Breast epithelium (tissue), 4 donors: ENCODE measurements around the gene HBE1. TPM values are rescaled to one million over a fixed set of nuclear protein-coding genes. Genes with fewer than 3 reads are reported as not detected.

Experiments
- DNase-seq, 2 donors: peaks; one replicate each; pipeline ENCODE4 v3.0.0-alpha.2; 2019; ENCODE audit warnings: low spot score in 2 of 2
- H3K27ac ChIP-seq, 2 donors: fragments of 200-600 bp; sonication (generic) in 1 of 2; one replicate each; pipeline ENCODE4 v1.5.1; 2016 to 2019; ENCODE audit warnings: mild to moderate bottlenecking in 1 of 2
- H3K27me3 ChIP-seq, 2 donors: fragments of 200-600 bp; sonication (generic) in 1 of 2; one replicate each; pipeline versions ENCODE4 v1.5.1 to v1.6.0; 2017 to 2019; ENCODE audit warnings: control low read depth in 1 of 2, mild to moderate bottlenecking in 1 of 2
- H3K36me3 ChIP-seq: fragments of 200-600 bp; one replicate; pipeline ENCODE4 v1.5.1; 2019
- H3K4me1 ChIP-seq, 2 donors: fragments of 200-600 bp; sonication (generic); one replicate each; pipeline ENCODE4 v1.5.1; 2016 to 2019; ENCODE audit warnings: control low read depth in 1 of 2
- H3K4me3 ChIP-seq, 3 donors: fragments of 200-600 bp; sonication (generic); 1 replicate in 2 of 3; 2 replicates in 1 of 3; pipeline ENCODE4 v1.5.1; 2016 to 2019; ENCODE audit warnings: mild to moderate bottlenecking in 3 of 3, moderate library complexity in 2 of 3
- H3K9me3 ChIP-seq, 2 donors: fragments of 200-600 bp; sonication (generic) in 1 of 2; one replicate each; pipeline ENCODE4 v1.5.1; 2016 to 2019; ENCODE audit warnings: control low read depth in 1 of 2
- CTCF ChIP-seq, 3 donors: fragments of 450-650 bp; IDR thresholded peaks; one replicate each; pipeline ENCODE4 v1.5.1; 2016 to 2017; ENCODE audit warnings: antibody characterized with exemption in 3 of 3, mild to moderate bottlenecking in 3 of 3, moderate library complexity in 3 of 3
- POLR2A ChIP-seq: fragments of 450-650 bp; IDR thresholded peaks from one replicate; pipeline ENCODE4 v1.6.1; 2016; ENCODE audit warnings: antibody characterized with exemption, mild to moderate bottlenecking, moderate library complexity
- POLR2AphosphoS5 ChIP-seq, 3 donors: sonication (generic); formaldehyde crosslinking; IDR thresholded peaks; one replicate each; pipeline ENCODE4 v1.6.1; 2017; ENCODE audit warnings: antibody characterized with exemption in 3 of 3
- intact Hi-C: fragments of 100-400 bp; cut with DNase I; formaldehyde crosslinking; loops from one replicate; pipeline ENCODE4 v1.15.1; 2023; ENCODE audit warnings: low total_unique reads
- total RNA-seq, 3 donors: library from RNA; depleted of rRNA; stranded (reverse); fragments of >200 nt; gene quantifications; one replicate each; pipeline ENCODE4 v1.1.0, GENCODE V29; 2016

Gene HBE1
- total RNA-seq, 3 donors from 2014 or later: not detected

- Histone ChIP-seq H3K4me1 (no peaks in the 10 kb centered on the region), H3K4me3 (no peak overlapping the region), H3K36me3 (no peaks in the 10 kb centered on the region), H3K9me3 (no peaks in the 10 kb centered on the region), H3K27ac (no peak overlapping the region), H3K27me3 (no peaks in the 10 kb centered on the region)
- intact Hi-C loops: no loop called here
- DNase-seq: no peak
- no peak for TF ChIP-seq POLR2AphosphoS5 (IDR thresholded peaks at IDR 0.05)
- no peak for TF ChIP-seq CTCF (IDR thresholded peaks at IDR 0.05)
- TF ChIP-seq POLR2A: no peak
These were observed 16.1 kb upstream of the HBE1 start for GRCh38 chr11:5285703-5286340.

DNA sequence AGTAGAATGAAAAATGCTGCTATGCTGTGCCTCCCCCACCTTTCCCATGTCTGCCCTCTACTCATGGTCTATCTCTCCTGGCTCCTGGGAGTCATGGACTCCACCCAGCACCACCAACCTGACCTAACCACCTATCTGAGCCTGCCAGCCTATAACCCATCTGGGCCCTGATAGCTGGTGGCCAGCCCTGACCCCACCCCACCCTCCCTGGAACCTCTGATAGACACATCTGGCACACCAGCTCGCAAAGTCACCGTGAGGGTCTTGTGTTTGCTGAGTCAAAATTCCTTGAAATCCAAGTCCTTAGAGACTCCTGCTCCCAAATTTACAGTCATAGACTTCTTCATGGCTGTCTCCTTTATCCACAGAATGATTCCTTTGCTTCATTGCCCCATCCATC lies 14.9 kb upstream of the HBE1 start:
- Histone ChIP-seq H3K9me3 (no peaks in the 10 kb centered on the region), H3K27ac (no peak overlapping the region), H3K36me3 (no peaks in the 10 kb centered on the region), H3K4me3 (no peak overlapping the region), H3K27me3 (no peaks in the 10 kb centered on the region), H3K4me1 (no peaks in the 10 kb centered on the region)
- no peak for DNase-seq
- no peak for TF ChIP-seq POLR2AphosphoS5 (IDR thresholded peaks at IDR 0.05)
- TF ChIP-seq POLR2A: no peak
- no peak for TF ChIP-seq CTCF (IDR thresholded peaks at IDR 0.05)
- intact Hi-C loops: no loop called here

GRCh38 chr11:5283882-5284281 lies 14.1 kb upstream of the HBE1 start:
- no peaks in the 10 kb centered on the region for H3K9me3 ChIP-seq
- TF ChIP-seq POLR2A (no peak), POLR2AphosphoS5 (IDR thresholded peaks at IDR 0.05) (no peak), CTCF (IDR thresholded peaks at IDR 0.05) (no peak)
- DNase-seq: no peak
- H3K4me3 ChIP-seq: no peak overlapping the region
- no peaks in the 10 kb centered on the region for H3K4me1 ChIP-seq
- H3K27me3 ChIP-seq: no peaks in the 10 kb centered on the region
- H3K36me3 ChIP-seq: no peaks in the 10 kb centered on the region
- intact Hi-C loops: no loop called here
- no peak overlapping the region for H3K27ac ChIP-seq

DNA sequence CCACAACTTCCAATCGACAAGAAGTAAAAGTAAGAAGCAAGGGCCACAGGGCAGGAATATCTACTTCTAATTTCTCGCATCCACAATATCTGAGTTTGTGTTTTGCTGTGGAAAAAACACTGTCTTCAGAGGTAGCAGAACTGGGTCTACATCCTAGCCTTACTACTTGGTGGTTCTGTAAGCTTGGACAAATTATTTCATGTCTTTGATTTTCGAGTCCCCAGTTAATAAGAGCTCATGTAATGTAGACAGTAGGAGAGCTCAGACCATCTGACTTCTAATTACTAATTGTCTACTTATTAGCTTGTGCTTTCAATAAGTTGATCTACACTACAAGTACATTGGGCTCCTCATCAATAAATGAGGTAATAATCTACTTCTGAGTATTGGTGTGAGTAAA lies 13.3 kb upstream of the HBE1 start:
- TF ChIP-seq POLR2A (no peak), CTCF (IDR thresholded peaks at IDR 0.05) (no peak), POLR2AphosphoS5 (IDR thresholded peaks at IDR 0.05) (no peak)
- no peaks in the 10 kb centered on the region for H3K36me3 ChIP-seq
- DNase-seq: no peak
- no peak overlapping the region for H3K27ac ChIP-seq
- H3K27me3 ChIP-seq: no peaks in the 10 kb centered on the region
- H3K4me3 ChIP-seq: no peak overlapping the region
- no peaks in the 10 kb centered on the region for H3K4me1 ChIP-seq
- no peaks in the 10 kb centered on the region for H3K9me3 ChIP-seq
- intact Hi-C loops: no loop called here

DNA sequence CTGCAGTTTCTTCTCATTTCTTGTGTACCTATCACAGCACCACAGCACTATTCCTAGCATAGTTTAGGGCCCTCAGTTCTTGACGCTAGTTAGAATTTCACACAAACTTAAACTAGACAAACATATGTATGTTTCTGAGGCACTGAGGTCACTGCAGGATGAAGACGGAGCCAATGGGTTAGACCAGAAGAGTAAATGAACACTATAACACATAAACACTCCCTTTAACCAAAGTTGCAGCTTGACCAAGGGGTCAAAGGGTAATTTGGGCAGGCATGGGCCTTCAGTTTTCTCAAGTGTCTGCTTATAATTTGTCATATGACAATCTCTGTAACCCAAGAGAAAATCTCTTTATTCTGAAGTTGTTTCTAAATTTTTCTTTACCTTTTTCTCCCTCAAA lies 12.9 kb upstream of the HBE1 start:
- Histone ChIP-seq H3K36me3 (no peaks in the 10 kb centered on the region), H3K27ac (no peak overlapping the region), H3K4me1 (no peaks in the 10 kb centered on the region), H3K27me3 (no peaks in the 10 kb centered on the region), H3K4me3 (no peak overlapping the region), H3K9me3 (no peaks in the 10 kb centered on the region)
- TF ChIP-seq POLR2A (no peak), CTCF (IDR thresholded peaks at IDR 0.05) (no peak), POLR2AphosphoS5 (IDR thresholded peaks at IDR 0.05) (no peak)
- intact Hi-C loops: no loop called here
- no peak for DNase-seq
